Rectal smooth muscle tissue (tissue), 1 donor: ENCODE data around the gene SORCS3.

Experiments
- H3K27ac ChIP-seq: one replicate; pipeline ENCODE4 v1.7.0; 2013; ENCODE audit warnings: low read depth, low read length, inconsistent platforms
- H3K27me3 ChIP-seq: one replicate; pipeline ENCODE4 v1.7.0; 2013; ENCODE audit warnings: low read length; ENCODE audit not compliant: control insufficient read depth, insufficient read depth
- H3K36me3 ChIP-seq: one replicate; pipeline ENCODE4 v1.7.0; 2013; ENCODE audit warnings: low read length; ENCODE audit not compliant: control insufficient read depth, insufficient read depth
- H3K4me1 ChIP-seq: one replicate; pipeline ENCODE4 v1.7.0; 2013; ENCODE audit warnings: low read length; ENCODE audit not compliant: control insufficient read depth, insufficient read depth
- H3K4me3 ChIP-seq: one replicate; pipeline ENCODE4 v1.7.0; 2013; ENCODE audit warnings: low read length
- H3K9ac ChIP-seq: one replicate; pipeline ENCODE4 v1.7.0; 2013; ENCODE audit warnings: low read length

Gene SORCS3

DNA sequence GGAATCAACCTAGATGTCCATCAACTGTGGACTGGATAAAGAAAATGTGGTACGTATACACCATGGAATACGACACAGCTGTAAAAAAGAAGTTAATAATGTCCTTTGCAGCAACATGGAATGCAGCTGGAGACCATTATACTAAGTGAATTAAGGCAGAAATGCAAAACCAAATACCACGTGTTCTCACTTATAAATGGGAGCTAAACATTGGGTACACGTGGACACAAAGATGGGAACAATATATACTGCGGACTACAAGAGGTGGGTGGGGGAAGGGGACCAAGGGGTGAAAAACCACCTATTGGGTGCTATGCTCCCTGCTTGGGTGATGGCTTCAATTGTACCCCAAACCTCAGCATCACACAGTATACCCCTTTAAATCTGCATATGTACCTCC, 385.5 kb downstream of the SORCS3 start:
- no peaks in the 10 kb centered on the region for H3K4me1 ChIP-seq
- H3K4me3 ChIP-seq, result no peak overlapping the region
- no peak overlapping the region for H3K9ac ChIP-seq
- no peak overlapping the region for H3K27ac ChIP-seq
- H3K27me3 ChIP-seq, result no peaks in the 10 kb centered on the region
- H3K36me3 ChIP-seq, result no peaks in the 10 kb centered on the region

DNA sequence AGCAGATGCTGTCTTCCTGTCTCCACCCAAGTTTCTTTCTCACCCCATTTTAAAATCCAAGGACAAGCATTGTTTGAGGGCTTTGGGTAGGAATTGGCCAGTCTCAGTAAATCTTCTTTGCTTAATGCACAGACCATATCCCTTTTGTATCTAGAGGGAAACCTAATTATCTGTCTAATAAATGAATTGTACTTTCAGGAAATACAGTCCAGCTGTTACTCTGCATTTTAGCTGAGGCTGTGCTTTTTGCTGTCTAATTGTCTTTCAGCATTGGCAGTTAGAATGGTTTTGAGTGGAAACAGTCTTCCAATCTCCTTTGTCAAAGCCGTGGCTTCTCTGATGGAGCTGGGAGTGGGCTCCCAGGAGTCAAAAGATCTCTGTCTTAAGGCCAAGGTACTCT, 388.2 kb downstream of the SORCS3 start:
- no peak overlapping the region for H3K4me3 ChIP-seq
- no peaks in the 10 kb centered on the region for H3K36me3 ChIP-seq
- no peaks in the 10 kb centered on the region for H3K4me1 ChIP-seq
- H3K27me3 ChIP-seq, result no peaks in the 10 kb centered on the region
- H3K9ac ChIP-seq, result no peak overlapping the region
- H3K27ac ChIP-seq, result no peak overlapping the region

DNA sequence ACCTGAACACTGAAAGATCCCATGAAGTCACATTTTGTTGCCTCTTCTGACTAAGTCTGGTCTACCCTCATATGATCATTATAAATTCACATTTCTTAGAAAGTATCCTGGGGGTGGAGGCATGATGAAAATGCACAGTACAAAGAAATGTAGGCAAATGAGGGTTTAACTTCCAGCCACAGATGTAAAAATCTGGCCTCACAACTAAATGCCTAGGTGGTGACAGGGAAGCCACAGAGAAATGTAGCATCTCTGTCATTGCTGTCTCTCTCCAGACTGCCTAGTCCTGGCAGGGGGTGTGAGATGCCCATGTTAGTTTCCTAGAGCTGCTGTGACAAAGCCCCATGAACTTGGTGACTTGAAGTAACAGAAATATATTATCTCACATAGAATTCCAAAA, 395.9 kb downstream of the SORCS3 start:
- no peaks in the 10 kb centered on the region for H3K27me3 ChIP-seq
- H3K36me3 ChIP-seq, result no peaks in the 10 kb centered on the region
- no peaks in the 10 kb centered on the region for H3K4me1 ChIP-seq
- no peak overlapping the region for H3K27ac ChIP-seq
- no peak overlapping the region for H3K9ac ChIP-seq
- H3K4me3 ChIP-seq, result no peak overlapping the region

DNA sequence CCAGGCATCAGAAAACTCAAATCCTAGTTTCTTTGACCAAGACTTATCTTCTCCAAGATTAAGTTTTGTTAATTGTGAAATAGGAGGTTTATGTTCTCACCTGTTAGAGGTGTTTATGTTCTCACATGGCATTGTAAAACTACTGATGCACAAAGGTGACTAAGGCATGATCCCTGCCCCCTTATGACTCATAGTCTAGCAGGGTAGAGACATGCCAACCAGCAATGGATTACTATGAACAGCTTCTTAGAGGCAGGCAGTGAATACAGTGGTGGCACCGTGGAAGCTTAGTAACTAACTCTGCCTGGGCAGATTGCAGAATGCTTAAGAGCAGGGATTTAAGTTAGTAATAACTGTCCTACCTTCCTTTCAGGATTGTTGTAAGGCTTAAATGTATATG, 400.9 kb downstream of the SORCS3 start:
- Histone ChIP-seq H3K27ac (no peak overlapping the region), H3K27me3 (no peaks in the 10 kb centered on the region), H3K9ac (no peak overlapping the region), H3K36me3 (no peaks in the 10 kb centered on the region), H3K4me1 (no peaks in the 10 kb centered on the region), H3K4me3 (no peak overlapping the region)

DNA sequence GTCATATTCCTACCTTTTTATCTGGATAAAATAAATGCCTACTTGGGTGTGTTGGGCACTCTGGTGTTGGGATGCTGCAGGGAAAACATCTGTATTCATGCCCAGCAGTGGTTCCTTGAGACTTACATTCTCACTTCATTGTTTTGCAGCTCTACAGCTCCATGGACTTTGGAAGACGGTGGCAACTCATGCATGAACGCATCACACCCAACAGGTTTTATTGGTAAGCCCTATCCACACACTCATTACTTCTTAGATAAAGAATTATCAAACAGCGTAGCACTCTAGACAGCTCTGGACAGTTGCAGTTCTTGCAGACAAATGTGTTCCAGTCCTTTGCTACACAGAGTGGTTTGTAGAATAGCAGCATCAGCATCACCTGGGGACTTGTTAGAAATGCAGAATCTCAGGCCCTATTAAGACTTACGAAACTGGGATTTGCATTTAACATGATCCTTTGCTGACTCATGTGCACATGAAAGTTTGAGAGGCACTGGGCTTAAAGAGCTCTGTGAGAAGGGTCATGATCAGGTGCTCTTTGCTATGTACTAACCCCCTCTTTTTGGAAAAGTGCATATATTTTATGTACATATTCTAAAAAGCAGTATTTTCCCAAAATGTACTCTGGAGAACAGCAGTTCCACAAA, 401.9 kb downstream of the SORCS3 start:
- Histone ChIP-seq H3K9ac (no peak overlapping the region), H3K4me3 (no peak overlapping the region), H3K36me3 (no peaks in the 10 kb centered on the region), H3K27me3 (no peaks in the 10 kb centered on the region), H3K27ac (no peak overlapping the region), H3K4me1 (no peaks in the 10 kb centered on the region)

DNA sequence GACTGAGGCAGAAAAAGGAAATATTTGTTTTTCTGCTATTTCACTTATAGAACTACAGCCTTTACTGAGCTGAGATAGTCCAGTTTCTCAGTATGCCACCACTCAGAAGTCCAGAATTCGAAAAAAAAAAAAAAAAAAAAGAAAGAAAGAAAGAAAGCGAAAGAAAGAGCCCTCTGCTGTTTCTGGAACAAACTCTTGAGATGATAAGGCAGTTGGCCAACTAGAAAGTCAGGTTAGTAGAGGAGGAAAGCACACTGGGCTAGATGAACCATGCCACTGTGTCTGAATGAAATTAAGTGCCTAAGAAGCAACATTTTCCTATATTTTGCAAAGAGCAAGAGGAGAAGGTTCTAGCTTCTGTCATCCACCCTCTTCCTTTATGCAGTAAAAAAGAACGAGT, 403.8 kb downstream of the SORCS3 start:
- Histone ChIP-seq H3K27ac (no peak overlapping the region), H3K4me1 (no peaks in the 10 kb centered on the region), H3K4me3 (no peak overlapping the region), H3K9ac (no peak overlapping the region), H3K36me3 (no peaks in the 10 kb centered on the region), H3K27me3 (no peaks in the 10 kb centered on the region)

DNA sequence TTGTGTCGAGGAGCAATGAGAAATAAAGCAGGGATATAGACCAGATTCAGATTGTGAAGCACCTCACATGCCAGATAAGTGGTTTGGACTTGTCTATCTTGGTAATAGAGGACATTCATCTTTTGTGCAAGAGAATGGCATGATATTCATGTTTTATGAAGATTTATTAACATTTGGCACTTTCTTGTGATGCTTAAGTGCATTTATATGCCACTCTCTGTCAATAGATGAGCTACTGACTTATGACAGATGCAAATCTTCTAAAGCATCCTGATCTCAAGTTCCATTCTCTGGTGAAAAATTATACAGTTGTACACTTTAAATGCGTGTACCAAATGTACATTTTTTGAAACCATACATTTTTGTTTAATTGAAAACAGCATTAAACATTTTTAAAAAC, 415.3 kb downstream of the SORCS3 start:
- Histone ChIP-seq H3K4me1 (no peaks in the 10 kb centered on the region), H3K9ac (no peak overlapping the region), H3K36me3 (no peaks in the 10 kb centered on the region), H3K27me3 (no peaks in the 10 kb centered on the region), H3K27ac (no peak overlapping the region), H3K4me3 (no peak overlapping the region)

DNA sequence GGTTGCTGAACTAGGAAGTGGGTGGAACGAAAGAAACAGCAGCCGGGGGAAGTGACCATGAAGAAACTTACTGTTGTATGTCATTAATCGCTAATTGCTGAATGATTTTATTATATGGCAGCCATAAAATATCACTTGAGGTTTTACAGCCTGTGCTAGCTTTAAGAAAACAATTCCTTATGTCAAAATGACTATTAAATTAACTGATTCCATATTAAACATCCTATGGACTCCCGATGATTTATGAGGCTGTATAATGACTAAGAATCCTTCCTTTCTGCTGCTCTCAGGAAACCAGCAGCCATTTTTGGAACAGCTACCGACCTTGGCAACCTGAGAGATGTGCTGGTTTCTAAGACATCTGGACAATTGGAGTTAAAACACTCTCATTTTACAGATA, 421.9 kb downstream of the SORCS3 start:
- H3K27me3 ChIP-seq, result no peaks in the 10 kb centered on the region
- no peak overlapping the region for H3K27ac ChIP-seq
- H3K4me1 ChIP-seq, result no peaks in the 10 kb centered on the region
- H3K9ac ChIP-seq, result no peak overlapping the region
- H3K4me3 ChIP-seq, result no peak overlapping the region
- no peaks in the 10 kb centered on the region for H3K36me3 ChIP-seq

DNA sequence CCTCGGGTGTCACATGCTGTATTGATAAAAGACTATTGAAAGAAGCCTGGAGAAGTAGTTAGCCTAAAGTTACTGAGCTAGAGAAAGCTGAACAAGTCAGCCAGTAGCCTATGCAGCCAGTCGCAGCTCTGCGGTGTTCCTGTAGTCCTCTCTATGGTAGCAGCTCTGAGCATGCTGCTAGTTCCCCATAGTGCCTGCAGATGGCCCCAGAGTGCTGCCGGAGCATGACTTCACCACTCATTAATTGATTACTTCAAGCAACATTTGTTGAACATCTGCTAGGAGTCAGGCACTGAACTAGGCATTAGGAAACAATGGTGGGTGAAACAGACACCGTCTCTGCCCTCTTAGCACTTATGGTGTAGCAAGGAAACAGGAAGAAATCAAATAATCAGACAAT, 422.7 kb downstream of the SORCS3 start:
- no peak overlapping the region for H3K4me3 ChIP-seq
- H3K27ac ChIP-seq, result no peak overlapping the region
- H3K27me3 ChIP-seq, result no peaks in the 10 kb centered on the region
- no peaks in the 10 kb centered on the region for H3K36me3 ChIP-seq
- no peaks in the 10 kb centered on the region for H3K4me1 ChIP-seq
- no peak overlapping the region for H3K9ac ChIP-seq

DNA sequence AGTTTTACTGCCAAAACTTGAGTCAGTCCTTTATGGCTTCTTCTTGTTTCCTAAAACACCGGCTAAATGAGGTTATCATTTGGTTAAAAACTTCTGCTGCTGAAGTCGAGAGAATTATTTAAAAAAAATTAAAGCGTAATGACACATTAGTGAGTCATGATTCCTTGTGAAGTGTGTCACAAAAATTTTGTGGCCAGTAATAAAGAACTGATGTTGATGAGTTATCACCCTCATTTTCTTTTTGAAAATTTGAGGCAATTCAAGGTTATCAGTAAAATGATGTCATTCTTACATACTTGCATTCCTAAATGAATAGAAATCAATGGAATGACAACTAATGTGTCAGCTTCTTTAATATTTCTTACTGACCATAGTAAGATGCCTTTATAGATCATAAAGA, 427.4 kb downstream of the SORCS3 start:
- Histone ChIP-seq H3K4me3 (no peak overlapping the region), H3K9ac (no peak overlapping the region), H3K27me3 (no peaks in the 10 kb centered on the region), H3K36me3 (no peaks in the 10 kb centered on the region), H3K27ac (no peak overlapping the region), H3K4me1 (no peaks in the 10 kb centered on the region)

DNA sequence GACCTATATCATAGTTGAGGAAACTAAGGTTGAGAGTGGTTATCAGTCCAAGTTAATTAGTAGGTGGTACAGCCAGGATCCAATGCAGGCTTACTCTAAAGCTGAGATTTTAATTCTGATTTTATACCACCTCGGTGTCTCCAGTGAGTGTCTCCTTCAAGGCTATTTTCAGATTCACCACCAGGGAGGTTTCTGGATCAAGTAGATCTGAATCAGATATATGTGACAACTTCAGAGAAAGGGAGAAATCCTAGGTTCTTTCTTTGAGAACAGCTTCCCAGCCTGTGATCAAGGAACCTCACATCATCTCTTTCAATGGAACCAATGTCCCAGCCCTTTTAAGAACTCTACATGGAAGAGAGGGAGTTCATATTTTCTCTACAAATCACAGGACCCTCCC, 429.2 kb downstream of the SORCS3 start:
- Histone ChIP-seq H3K27ac (no peak overlapping the region), H3K4me1 (no peaks in the 10 kb centered on the region), H3K4me3 (no peak overlapping the region), H3K9ac (no peak overlapping the region), H3K36me3 (no peaks in the 10 kb centered on the region), H3K27me3 (no peaks in the 10 kb centered on the region)

DNA sequence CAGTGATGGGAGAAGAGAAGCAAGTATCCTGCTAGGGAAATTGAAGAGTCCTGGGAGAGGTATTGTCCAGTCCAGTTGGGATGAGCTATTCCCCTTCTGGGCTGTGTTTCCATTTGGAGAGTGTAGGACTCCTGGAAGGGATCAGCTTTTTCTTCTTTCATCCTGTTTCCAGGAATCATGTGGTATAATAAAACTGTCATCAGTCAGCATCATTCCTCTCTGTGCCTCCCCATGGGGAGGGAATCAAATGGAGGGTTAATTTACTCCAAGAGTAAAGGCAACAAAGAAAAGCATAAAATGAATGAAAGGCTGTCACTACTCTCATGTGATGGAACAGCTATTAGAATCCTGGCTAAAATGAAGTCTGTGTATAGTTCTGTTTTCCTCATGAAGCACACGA, 429.9 kb downstream of the SORCS3 start:
- H3K27me3 ChIP-seq, result no peaks in the 10 kb centered on the region
- no peak overlapping the region for H3K9ac ChIP-seq
- no peaks in the 10 kb centered on the region for H3K36me3 ChIP-seq
- no peak overlapping the region for H3K27ac ChIP-seq
- no peak overlapping the region for H3K4me3 ChIP-seq
- H3K4me1 ChIP-seq, result no peaks in the 10 kb centered on the region

DNA sequence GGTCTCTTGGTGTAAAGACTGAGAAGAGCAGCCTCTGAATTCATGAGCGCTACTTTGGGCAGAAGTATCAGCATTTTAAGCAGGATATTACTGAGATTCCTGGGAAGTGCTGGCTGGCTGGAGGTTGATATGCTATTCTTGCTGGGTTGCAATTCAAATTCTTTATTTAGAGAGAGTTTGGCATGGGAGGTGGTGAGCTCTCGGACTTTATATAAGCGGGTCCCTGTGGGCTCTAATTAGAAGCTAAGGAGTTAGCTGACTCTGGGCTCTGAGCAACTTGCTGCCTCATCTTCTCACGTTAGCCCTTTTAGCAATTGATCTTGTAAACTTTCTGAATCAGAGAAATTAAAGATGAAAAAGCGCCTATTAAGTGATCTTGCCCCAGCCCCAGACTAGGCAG, 430.9 kb downstream of the SORCS3 start:
- Histone ChIP-seq H3K27ac (no peak overlapping the region), H3K4me3 (no peak overlapping the region), H3K4me1 (no peaks in the 10 kb centered on the region), H3K36me3 (no peaks in the 10 kb centered on the region), H3K9ac (no peak overlapping the region), H3K27me3 (no peaks in the 10 kb centered on the region)
